SK-N-SH treated with all-trans-retinoic acid at 6 μM for 48 hours (cell line): ENCODE data around the gene ADD3.
A peak's percentile ranks its signal among the peaks of the same experiment; 100 is the strongest.

Source experiments
- ATAC-seq: fragments of 200-7000 bp; cut with Tn5 transposase; 3 replicates; pipeline ENCODE4 v1.9.1; 2020; ENCODE audit warnings: mild to moderate bottlenecking, moderate library complexity
- ARNTL ChIP-seq: fragments of 450-650 bp; formaldehyde crosslinking; IDR thresholded peaks from 2 replicates; pipeline ENCODE4 v1.5.0; 2020; ENCODE audit warnings: low read depth, mild to moderate bottlenecking, moderate library complexity, borderline replicate concordance
- BACH2 ChIP-seq: fragments of 250-450 bp; sonication (Bioruptor Pico); IDR thresholded peaks from 2 replicates; pipeline ENCODE4 v1.9.0; 2021; ENCODE audit warnings: mild to moderate bottlenecking, borderline replicate concordance
- CREB5 ChIP-seq: fragments of 250-450 bp; sonication (Bioruptor Pico); IDR thresholded peaks from 2 replicates; pipeline ENCODE4 v1.5.1; 2020; ENCODE audit warnings: low read depth, mild to moderate bottlenecking, moderate library complexity
- CSRNP3 ChIP-seq: fragments of 250-450 bp; sonication (Bioruptor Pico); IDR thresholded peaks from 2 replicates; pipeline ENCODE4 v1.5.1; 2021; ENCODE audit warnings: mild to moderate bottlenecking, moderate library complexity
- ESRRG ChIP-seq: fragments of 250-450 bp; sonication (Bioruptor Pico); IDR thresholded peaks from 2 replicates; pipeline ENCODE4 v1.6.1; 2021; ENCODE audit warnings: mild to moderate bottlenecking
- ISL1 ChIP-seq: fragments of 250-450 bp; sonication (Bioruptor Pico); IDR thresholded peaks from 2 replicates; pipeline ENCODE4 v2.1.2; 2022; ENCODE audit warnings: mild to moderate bottlenecking, moderate library complexity
- OSR1 ChIP-seq: fragments of 250-450 bp; sonication (Bioruptor Pico); IDR thresholded peaks from 2 replicates; pipeline ENCODE4 v1.8.0; 2022; ENCODE audit warnings: moderate library complexity, mild to moderate bottlenecking, inconsistent platforms
- POU6F1 ChIP-seq: fragments of 250-450 bp; sonication (Bioruptor Pico); IDR thresholded peaks from 2 replicates; pipeline ENCODE4 v1.8.0; 2021; ENCODE audit warnings: low read depth, mild to moderate bottlenecking, moderate library complexity, borderline replicate concordance
- PPARA ChIP-seq: fragments of 250-450 bp; sonication (Bioruptor Pico); IDR thresholded peaks from 2 replicates; pipeline ENCODE4 v1.5.0; 2020; ENCODE audit warnings: mild to moderate bottlenecking, borderline replicate concordance
- RARB ChIP-seq: fragments of 250-450 bp; sonication (Bioruptor Pico); IDR thresholded peaks from 2 replicates; pipeline ENCODE4 v1.8.0; 2021; ENCODE audit warnings: mild to moderate bottlenecking, moderate library complexity
- SNAI2 ChIP-seq: fragments of 250-450 bp; sonication (Bioruptor Pico); IDR thresholded peaks from 2 replicates; pipeline ENCODE4 v1.5.0; 2020; ENCODE audit warnings: mild to moderate bottlenecking, moderate library complexity
- TCF4 ChIP-seq: fragments of 250-450 bp; sonication (Bioruptor Pico); IDR thresholded peaks from 2 replicates; pipeline ENCODE4 v1.8.0; 2021; ENCODE audit warnings: mild to moderate bottlenecking, moderate library complexity, borderline replicate concordance
- TOX ChIP-seq: fragments of 250-450 bp; sonication (Bioruptor Pico); IDR thresholded peaks from 2 replicates; pipeline ENCODE4 v1.8.0; 2021; ENCODE audit warnings: mild to moderate bottlenecking, moderate library complexity, borderline replicate concordance
- ZC3H10 ChIP-seq: fragments of 250-450 bp; sonication (Bioruptor Pico); IDR thresholded peaks from 2 replicates; pipeline ENCODE4 v1.5.1; 2021; ENCODE audit warnings: mild to moderate bottlenecking, moderate library complexity
- ZFP3 ChIP-seq: fragments of 250-450 bp; sonication (Bioruptor Pico); IDR thresholded peaks from 2 replicates; pipeline ENCODE4 v1.5.0; 2020; ENCODE audit warnings: mild to moderate bottlenecking, moderate library complexity
- ZFP30 ChIP-seq: fragments of 450-650 bp; formaldehyde crosslinking; IDR thresholded peaks from 2 replicates; pipeline ENCODE4 v1.5.0; 2022; ENCODE audit warnings: mild to moderate bottlenecking, moderate library complexity
- ZNF565 ChIP-seq: fragments of 450-650 bp; formaldehyde crosslinking; conservative IDR thresholded peaks from 2 replicates; pipeline ENCODE4 v1.5.0; 2020; ENCODE audit warnings: low read depth, mild to moderate bottlenecking, moderate library complexity
- ZNF70 ChIP-seq: fragments of 450-650 bp; formaldehyde crosslinking; IDR thresholded peaks from 2 replicates; pipeline ENCODE4 v1.5.0; 2020; ENCODE audit warnings: mild to moderate bottlenecking, moderate library complexity
- ZNF8 ChIP-seq: fragments of 450-650 bp; formaldehyde crosslinking; IDR thresholded peaks from 2 replicates; pipeline ENCODE4 v1.5.0; 2020; ENCODE audit warnings: mild to moderate bottlenecking, moderate library complexity
- TF ChIP-seq, protein P1 (sequence below): fragments of 250-450 bp; sonication (Bioruptor Pico); IDR thresholded peaks from 2 replicates; pipeline ENCODE4 v1.5.0; 2020; ENCODE audit warnings: mild to moderate bottlenecking, moderate library complexity
- TF ChIP-seq, protein P2 (sequence below): fragments of 250-450 bp; sonication (Bioruptor Pico); IDR thresholded peaks from 2 replicates; pipeline ENCODE4 v1.8.0; 2020; ENCODE audit warnings: mild to moderate bottlenecking, moderate library complexity, borderline replicate concordance

ADD3 gene

DNA sequence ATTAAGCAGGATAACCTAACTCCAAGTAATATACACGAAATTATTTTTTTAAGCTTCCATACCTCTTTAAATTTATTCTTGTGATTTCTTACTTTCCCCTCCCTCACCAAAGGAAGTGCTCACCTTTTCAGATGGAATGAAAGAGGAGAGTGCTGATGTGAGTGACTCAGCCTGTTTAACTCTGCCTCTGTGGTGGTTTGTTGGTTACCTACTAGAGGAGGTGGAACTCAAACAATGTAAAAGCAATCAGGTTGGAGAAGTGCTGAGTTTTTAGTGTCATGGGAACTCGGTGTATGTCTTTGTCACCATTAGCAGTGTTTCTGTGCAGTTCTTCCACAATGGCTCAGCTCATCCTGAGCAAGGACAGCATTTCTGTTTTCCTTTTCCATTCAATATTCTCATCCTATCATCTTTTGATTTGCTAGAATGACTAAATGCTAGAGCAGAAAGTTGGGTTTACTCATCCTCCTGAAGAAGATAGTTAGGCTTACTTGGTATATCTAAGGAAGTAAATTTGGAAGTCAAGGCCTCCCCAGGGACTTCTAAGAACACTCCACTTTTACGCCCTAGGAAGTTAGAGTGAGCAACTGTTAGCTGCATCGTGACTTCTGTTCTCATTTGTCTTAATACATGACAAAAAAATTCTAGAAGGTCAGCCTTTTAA, 6.0 kb downstream of the ADD3 start:
- TF ChIP-seq ZC3H10 (CRISPR knock-in tag) (no peak), POU6F1 (CRISPR knock-in tag) (no peak), ESRRG (CRISPR knock-in tag) (no peak), ZFP3 (CRISPR knock-in tag) (no peak), ZFP30 (CRISPR knock-in tag) (no peak), TOX (CRISPR knock-in tag) (no peak), OSR1 (CRISPR knock-in tag) (no peak), ZNF565 (CRISPR knock-in tag) (no peak)
- TF ChIP-seq, protein P1, sequence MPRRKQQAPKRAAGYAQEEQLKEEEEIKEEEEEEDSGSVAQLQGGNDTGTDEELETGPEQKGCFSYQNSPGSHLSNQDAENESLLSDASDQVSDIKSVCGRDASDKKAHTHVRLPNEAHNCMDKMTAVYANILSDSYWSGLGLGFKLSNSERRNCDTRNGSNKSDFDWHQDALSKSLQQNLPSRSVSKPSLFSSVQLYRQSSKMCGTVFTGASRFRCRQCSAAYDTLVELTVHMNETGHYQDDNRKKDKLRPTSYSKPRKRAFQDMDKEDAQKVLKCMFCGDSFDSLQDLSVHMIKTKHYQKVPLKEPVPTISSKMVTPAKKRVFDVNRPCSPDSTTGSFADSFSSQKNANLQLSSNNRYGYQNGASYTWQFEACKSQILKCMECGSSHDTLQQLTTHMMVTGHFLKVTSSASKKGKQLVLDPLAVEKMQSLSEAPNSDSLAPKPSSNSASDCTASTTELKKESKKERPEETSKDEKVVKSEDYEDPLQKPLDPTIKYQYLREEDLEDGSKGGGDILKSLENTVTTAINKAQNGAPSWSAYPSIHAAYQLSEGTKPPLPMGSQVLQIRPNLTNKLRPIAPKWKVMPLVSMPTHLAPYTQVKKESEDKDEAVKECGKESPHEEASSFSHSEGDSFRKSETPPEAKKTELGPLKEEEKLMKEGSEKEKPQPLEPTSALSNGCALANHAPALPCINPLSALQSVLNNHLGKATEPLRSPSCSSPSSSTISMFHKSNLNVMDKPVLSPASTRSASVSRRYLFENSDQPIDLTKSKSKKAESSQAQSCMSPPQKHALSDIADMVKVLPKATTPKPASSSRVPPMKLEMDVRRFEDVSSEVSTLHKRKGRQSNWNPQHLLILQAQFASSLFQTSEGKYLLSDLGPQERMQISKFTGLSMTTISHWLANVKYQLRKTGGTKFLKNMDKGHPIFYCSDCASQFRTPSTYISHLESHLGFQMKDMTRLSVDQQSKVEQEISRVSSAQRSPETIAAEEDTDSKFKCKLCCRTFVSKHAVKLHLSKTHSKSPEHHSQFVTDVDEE: no peak
- no peak for ATAC-seq

- TF ChIP-seq ZNF70 (CRISPR knock-in tag) (no peak), RARB (CRISPR knock-in tag) (no peak), ZC3H10 (CRISPR knock-in tag) (no peak), CSRNP3 (CRISPR knock-in tag) (no peak), BACH2 (CRISPR knock-in tag) (no peak), POU6F1 (CRISPR knock-in tag) (no peak), CREB5 (no peak), ISL1 (no peak), ZNF8 (CRISPR knock-in tag) (no peak), TOX (CRISPR knock-in tag) (no peak)
- ATAC-seq: peak; percentile 72; the same call in 2 of the 3 replicates
Measured at GRCh38 chr10:110016039-110016438, 8.3 kb downstream of the ADD3 start.

DNA sequence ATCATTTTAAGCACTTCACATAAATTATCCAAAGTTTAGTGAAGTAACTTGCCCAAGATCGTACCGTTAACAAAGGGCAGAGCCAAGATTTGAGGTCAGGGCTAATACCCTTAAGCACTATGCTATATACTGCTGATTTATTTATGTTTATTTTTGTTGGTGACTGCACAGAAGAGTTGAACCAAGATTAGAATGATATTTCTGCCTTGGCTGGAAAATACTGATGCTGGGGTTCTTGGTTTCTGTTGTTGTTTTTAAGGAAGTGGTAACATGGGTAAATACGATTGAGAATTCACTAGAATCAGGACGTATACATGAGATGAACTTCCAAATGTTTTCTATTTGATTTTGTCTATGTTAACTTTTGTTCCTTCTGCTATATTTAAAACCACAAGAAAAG, 9.3 kb downstream of the ADD3 start:
- ATAC-seq: no peak
- TF ChIP-seq ZFP30 (CRISPR knock-in tag): no peak
- TF ChIP-seq BACH2 (CRISPR knock-in tag): no peak
- TF ChIP-seq ZNF565 (CRISPR knock-in tag): no peak
- TF ChIP-seq, protein P2, sequence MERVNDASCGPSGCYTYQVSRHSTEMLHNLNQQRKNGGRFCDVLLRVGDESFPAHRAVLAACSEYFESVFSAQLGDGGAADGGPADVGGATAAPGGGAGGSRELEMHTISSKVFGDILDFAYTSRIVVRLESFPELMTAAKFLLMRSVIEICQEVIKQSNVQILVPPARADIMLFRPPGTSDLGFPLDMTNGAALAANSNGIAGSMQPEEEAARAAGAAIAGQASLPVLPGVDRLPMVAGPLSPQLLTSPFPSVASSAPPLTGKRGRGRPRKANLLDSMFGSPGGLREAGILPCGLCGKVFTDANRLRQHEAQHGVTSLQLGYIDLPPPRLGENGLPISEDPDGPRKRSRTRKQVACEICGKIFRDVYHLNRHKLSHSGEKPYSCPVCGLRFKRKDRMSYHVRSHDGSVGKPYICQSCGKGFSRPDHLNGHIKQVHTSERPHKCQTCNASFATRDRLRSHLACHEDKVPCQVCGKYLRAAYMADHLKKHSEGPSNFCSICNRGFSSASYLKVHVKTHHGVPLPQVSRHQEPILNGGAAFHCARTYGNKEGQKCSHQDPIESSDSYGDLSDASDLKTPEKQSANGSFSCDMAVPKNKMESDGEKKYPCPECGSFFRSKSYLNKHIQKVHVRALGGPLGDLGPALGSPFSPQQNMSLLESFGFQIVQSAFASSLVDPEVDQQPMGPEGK (CRISPR knock-in tag): no peak
- TF ChIP-seq, protein P1: no peak
- no peak for TF ChIP-seq PPARA
- no peak for TF ChIP-seq ISL1
- no peak for TF ChIP-seq ARNTL (CRISPR knock-in tag)
- TF ChIP-seq ZC3H10 (CRISPR knock-in tag): no peak
- no peak for TF ChIP-seq TCF4
- TF ChIP-seq TOX (CRISPR knock-in tag): no peak
- no peak for TF ChIP-seq CSRNP3 (CRISPR knock-in tag)
- no peak for TF ChIP-seq ZNF8 (CRISPR knock-in tag)
- no peak for TF ChIP-seq SNAI2 (CRISPR knock-in tag)
